Glomerular visceral epithelial cell (primary cell): ENCODE data around the gene NUDT4B.
"Not testable (repeated sequence)": the region's sequence is repeated elsewhere in the genome, so short reads cannot be mapped to it uniquely, and the experiment has no call there.

Source experiments
- DNase-seq: peaks from one replicate; pipeline ENCODE4 v3.0.0-alpha.2; 2016; ENCODE audit errors: extremely low spot score

Gene NUDT4B

GRCh38 chr1:148748563-148749334 is at the start of gene NUDT4B:
TSS of gene NUDT4B (plus strand) at chr1:148748774. CDS start at chr1:148748953, 179 bp downstream.
- DNase-seq, result not testable (repeated sequence)

- DNase-seq, result not testable (repeated sequence)
Measured at GRCh38 chr1:148699357-148699756, 49.2 kb upstream of the NUDT4B start.

- DNase-seq, result not testable (repeated sequence)
Measured at GRCh38 chr1:148702242-148702641, 46.3 kb upstream of the NUDT4B start.

GRCh38 chr1:148703973-148704591 is 44.5 kb upstream of the NUDT4B start:
- DNase-seq, result not testable (repeated sequence)

- DNase-seq, result not testable (repeated sequence)
Measured at GRCh38 chr1:148705316-148705948, 43.1 kb upstream of the NUDT4B start.

- DNase-seq, result not testable (repeated sequence)
Measured at GRCh38 chr1:148708779-148709333, 39.7 kb upstream of the NUDT4B start.

GRCh38 chr1:148710772-148711523 is 37.6 kb upstream of the NUDT4B start:
- not testable (repeated sequence) for DNase-seq

- DNase-seq, result not testable (repeated sequence)
Measured at GRCh38 chr1:148712353-148712752, 36.2 kb upstream of the NUDT4B start.

GRCh38 chr1:148715518-148715917 is 33.1 kb upstream of the NUDT4B start:
- not testable (repeated sequence) for DNase-seq

GRCh38 chr1:148716966-148717520 is 31.5 kb upstream of the NUDT4B start:
- not testable (repeated sequence) for DNase-seq

GRCh38 chr1:148720918-148721317 is 27.7 kb upstream of the NUDT4B start:
- not testable (repeated sequence) for DNase-seq

GRCh38 chr1:148722758-148723157 is 25.8 kb upstream of the NUDT4B start:
- DNase-seq, result not testable (repeated sequence)

- DNase-seq, result not testable (repeated sequence)
Measured at GRCh38 chr1:148723515-148723914, 25.1 kb upstream of the NUDT4B start.

GRCh38 chr1:148724872-148725271 is 23.7 kb upstream of the NUDT4B start:
- DNase-seq, result not testable (repeated sequence)

GRCh38 chr1:148727862-148728261 is 20.7 kb upstream of the NUDT4B start:
- not testable (repeated sequence) for DNase-seq

GRCh38 chr1:148729128-148729527 is 19.4 kb upstream of the NUDT4B start:
- DNase-seq, result not testable (repeated sequence)

GRCh38 chr1:148729541-148729940 is 19.0 kb upstream of the NUDT4B start:
- DNase-seq, result not testable (repeated sequence)

- DNase-seq, result not testable (repeated sequence)
Measured at GRCh38 chr1:148732277-148732676, 16.3 kb upstream of the NUDT4B start.

- DNase-seq, result not testable (repeated sequence)
Measured at GRCh38 chr1:148733585-148734310, 14.8 kb upstream of the NUDT4B start.

- DNase-seq, result not testable (repeated sequence)
Measured at GRCh38 chr1:148734311-148734662, 14.3 kb upstream of the NUDT4B start.
